ENCODE results near the gene LIPG.

DNA sequence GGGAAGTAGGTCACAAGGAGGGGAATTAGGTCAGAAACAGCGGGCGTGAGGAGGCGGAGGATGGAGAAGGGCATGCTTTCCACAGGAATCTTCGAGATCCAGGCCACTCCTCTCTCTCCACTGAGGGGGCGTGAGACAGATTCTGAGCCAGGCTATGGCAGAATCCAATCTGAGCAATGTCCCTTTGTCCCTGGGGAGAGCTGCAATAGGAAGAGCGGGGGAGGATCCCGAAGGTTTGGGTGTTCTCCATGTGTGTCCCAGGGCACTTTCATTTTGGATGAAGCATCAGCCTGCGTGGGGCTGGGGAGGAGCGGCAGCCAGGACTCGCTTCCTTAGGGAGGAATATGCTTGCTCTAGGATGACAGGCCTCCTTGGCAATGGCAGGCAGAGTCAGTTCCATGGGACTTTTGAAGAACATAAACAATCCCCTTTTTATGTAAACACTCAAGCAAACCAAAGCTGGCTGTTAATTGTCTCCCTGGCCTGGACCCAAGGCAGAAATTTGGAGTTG is 84.0 kb downstream of the LIPG start:
- TF ChIP-seq ZNF670 (tag by site-specific recombination; IDR thresholded peaks at IDR 0.05; ENCODE audit: low read depth) (no peak), ZFP41 (tag by site-specific recombination; IDR thresholded peaks at IDR 0.05; ENCODE audit: borderline replicate concordance) (no peak), ZNF175 (tag by site-specific recombination; IDR thresholded peaks at IDR 0.05) (no peak), CTCF (tag by site-specific recombination; IDR thresholded peaks at IDR 0.05) (no peak)
- TF ChIP-seq, protein P1, sequence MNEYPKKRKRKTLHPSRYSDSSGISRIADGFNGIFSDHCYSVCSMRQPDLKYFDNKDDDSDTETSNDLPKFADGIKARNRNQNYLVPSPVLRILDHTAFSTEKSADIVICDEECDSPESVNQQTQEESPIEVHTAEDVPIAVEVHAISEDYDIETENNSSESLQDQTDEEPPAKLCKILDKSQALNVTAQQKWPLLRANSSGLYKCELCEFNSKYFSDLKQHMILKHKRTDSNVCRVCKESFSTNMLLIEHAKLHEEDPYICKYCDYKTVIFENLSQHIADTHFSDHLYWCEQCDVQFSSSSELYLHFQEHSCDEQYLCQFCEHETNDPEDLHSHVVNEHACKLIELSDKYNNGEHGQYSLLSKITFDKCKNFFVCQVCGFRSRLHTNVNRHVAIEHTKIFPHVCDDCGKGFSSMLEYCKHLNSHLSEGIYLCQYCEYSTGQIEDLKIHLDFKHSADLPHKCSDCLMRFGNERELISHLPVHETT (tag by site-specific recombination; IDR thresholded peaks at IDR 0.05), result no peak
